ENCODE measurements around the gene SAFB. TPM values are rescaled to one million over a fixed set of nuclear protein-coding genes. Genes with fewer than 3 reads are reported as not detected.

SAFB gene
- total and polyA plus RNA-seq, 8 donors: 63.7 to 206 (median 165) TPM

GRCh38 chr19:5696196-5697021, 73.5 kb downstream of the SAFB start:
- TF ChIP-seq CTCF (IDR thresholded peaks at IDR 0.05): no peak
- Histone ChIP-seq H3K9me3 (no peaks in the 10 kb centered on the region), H3K27ac (no peak overlapping the region), H3K36me3 (peaks cover 0 to 98% of the 10 kb centered on the region in 2 donors), H3K4me3 (no peak overlapping the region), H3K27me3 (no peaks in the 10 kb centered on the region), H3K4me1 (peaks cover 5 to 19% of the 10 kb centered on the region in 2 donors)
- no peak for ATAC-seq
- intact Hi-C loops (cut with DNase I): no loop called here
- no peak for DNase-seq

GRCh38 chr19:5697022-5697889, 74.4 kb downstream of the SAFB start:
- Histone ChIP-seq H3K9me3 (no peaks in the 10 kb centered on the region), H3K27ac (no peak overlapping the region), H3K4me1 (peaks cover 0 to 11% of the 10 kb centered on the region in 2 donors), H3K27me3 (no peaks in the 10 kb centered on the region), H3K4me3 (no peak overlapping the region), H3K36me3 (peaks cover 0 to 90% of the 10 kb centered on the region in 2 donors)
- intact Hi-C loops (cut with DNase I): no loop called here
- TF ChIP-seq CTCF (IDR thresholded peaks at IDR 0.05): no peak
- ATAC-seq (no peak), DNase-seq (no peak)

GRCh38 chr19:5697890-5698634, 75.2 kb downstream of the SAFB start:
- ATAC-seq: no peak
- Histone ChIP-seq H3K9me3 (no peaks in the 10 kb centered on the region), H3K27ac (no peak overlapping the region), H3K36me3 (peaks cover 0 to 83% of the 10 kb centered on the region in 2 donors), H3K4me3 (no peak overlapping the region), H3K27me3 (no peaks in the 10 kb centered on the region), H3K4me1 (peaks cover 0 to 4% of the 10 kb centered on the region in 2 donors)
- TF ChIP-seq CTCF (IDR thresholded peaks at IDR 0.05): no peak
- intact Hi-C loops (cut with DNase I): no loop called here
- DNase-seq: no peak

- DNase-seq: no peak
- Histone ChIP-seq H3K4me1 (no peaks in the 10 kb centered on the region), H3K36me3 (peaks cover 0 to 83% of the 10 kb centered on the region in 2 donors), H3K4me3 (no peak overlapping the region), H3K27ac (no peak overlapping the region), H3K9me3 (no peaks in the 10 kb centered on the region), H3K27me3 (no peaks in the 10 kb centered on the region)
- ATAC-seq: no peak
- no peak for TF ChIP-seq CTCF (IDR thresholded peaks at IDR 0.05)
- intact Hi-C loops (cut with DNase I): no loop called here
These were observed 75.9 kb downstream of the SAFB start for GRCh38 chr19:5698635-5699422.
